KBM-7 (cell line): ENCODE results near the gene JUN.

Experiments
- DNase-seq: peaks from one replicate; pipeline ENCODE4 v3.0.0-alpha.2; 2015
- in situ Hi-C: fragments of 300-500 bp; cut with MboI; formaldehyde crosslinking; loops from 2 replicates; pipeline ENCODE4 v1.14.3; 2020; ENCODE audit warnings: low sequenced_read_pairs, low pct_unique_long_range_greater_than_20kb, mixed read lengths

Gene JUN

DNA sequence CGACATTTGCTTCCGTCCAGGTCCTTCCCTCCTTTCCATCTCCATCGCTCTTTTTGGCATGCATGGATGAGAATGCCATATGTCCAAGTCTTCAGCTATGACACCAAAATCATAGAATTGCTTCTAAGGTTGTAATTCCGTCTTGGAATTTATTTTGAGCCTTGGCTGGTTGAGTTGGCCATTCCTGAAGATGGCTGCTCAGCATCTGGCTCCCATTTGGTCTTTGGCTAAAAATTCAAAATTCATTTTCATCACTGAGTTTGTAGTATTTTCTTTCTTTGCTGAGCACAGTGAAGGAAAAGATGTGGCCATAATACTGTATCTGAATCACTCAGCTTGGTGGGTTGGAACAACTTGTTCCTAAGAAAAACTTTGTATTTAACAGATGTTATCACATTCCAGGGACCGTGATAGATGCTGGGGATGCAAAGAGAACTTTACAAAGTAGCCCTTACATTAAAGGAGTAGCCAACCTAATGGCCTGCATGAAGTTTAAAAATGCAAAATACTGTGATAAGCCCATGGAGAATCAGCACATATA, 15.6 kb downstream of the JUN start:
- in situ Hi-C loops, result no loop called here
- no peak for DNase-seq

DNA sequence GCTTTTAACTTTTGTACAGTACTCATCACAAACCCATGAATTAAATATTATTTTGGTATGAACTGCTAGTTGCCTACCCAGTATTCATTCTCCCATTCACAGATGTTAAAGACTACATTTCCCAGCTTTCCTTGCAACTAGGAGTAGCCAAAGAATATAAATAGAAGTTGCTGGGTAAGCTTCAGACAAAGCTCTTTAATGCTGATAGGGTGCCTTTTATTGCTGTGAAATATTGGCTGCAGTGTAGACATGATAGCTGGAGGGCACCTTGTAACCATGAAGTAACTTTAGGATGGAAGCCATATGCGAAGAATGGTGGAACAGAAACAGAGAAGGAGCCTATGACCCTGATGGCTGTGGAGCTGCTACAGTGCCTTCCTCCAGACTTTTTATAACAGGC, 16.7 kb downstream of the JUN start:
- no peak for DNase-seq
- in situ Hi-C loops, result no loop called here

DNA sequence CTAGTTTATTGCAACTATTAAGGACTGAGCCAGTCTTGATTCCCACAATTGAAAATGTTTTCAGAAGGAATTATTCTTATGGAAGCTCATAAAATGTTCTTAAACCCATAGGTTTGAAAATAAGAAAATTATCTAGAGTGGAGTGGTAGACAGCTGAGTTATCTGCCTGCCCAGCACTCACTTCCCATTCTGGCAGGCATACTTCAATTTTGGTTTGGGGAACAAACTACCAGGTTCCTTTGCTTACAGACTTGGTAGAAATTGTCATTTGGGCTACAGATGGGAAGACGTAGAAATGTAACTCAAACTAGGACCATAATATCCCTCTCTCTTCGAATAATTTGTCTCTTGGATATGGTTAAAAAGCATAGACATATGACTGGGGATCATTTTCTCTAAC, 18.4 kb downstream of the JUN start:
- in situ Hi-C loops, result no loop called here
- no peak for DNase-seq

DNA sequence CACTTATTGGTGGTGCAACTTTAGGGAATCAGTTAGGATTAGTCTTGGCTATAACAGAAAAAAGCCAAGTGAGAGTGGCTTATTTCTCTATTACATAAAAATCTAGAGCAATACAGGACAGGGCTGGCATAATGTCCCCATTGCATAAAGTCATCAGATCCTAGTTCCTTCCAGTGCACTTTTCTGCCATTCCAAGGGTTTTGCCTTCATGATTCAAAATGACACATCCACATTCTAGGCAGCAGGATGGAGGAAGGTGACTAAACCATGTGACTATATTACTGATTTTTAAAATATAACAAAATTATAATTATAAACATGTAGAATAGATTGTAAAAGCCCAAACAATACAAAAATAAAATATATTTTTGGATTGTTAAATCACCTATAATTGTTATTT, 18.8 kb downstream of the JUN start:
- no peak for DNase-seq
- in situ Hi-C loops, result no loop called here

DNA sequence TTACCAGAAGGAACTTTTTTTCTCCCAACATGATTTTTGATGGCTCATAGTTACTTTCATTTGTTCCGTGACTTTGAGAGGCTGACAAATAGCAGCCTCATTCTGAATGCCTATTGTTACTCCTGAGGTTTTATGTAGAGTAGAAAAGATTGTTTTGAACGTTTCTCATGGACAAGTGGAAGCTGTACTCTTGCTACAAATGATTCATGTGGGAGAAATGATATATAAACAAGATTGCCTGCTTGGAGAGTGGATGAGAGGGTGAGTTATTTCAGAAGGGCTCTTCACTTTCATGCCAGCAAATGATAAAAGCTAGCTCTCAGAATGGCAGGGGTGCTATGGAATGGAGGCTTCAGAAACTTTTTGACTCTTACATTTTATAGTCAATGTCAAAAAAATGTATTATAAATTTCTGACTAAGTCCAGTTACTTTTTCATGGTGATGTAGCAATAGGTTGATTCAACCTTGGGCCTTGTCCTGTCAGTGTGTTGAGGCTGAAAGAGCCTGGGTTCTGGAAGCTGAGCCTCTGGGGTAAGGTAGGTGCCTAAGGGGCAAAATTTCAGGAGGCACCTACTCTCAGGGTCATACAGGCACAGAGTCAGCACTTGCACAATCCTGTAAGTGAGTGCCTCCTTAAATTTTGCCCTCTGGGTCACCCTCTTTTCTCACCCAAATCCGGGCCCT, 19.4 kb downstream of the JUN start:
- no peak for DNase-seq
- in situ Hi-C loops, result no loop called here

DNA sequence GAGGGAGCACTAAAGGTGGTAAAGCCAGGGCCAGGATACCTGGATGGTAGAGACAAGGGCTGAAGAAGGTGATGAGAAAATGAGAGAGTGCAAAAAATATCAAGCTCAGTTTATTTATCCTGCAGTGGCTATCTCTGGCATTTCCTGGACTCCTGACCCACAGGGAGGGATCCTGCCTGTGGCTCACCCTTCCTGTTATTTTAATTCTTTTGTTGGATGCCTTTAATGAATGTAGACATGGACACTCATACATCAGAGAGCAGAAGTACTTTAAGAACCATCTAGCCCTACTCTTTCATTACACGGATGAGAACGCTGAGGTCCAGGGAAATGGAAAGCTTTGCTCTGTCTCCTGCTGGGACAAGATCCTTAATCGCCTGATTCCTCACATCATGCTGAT, 20.6 kb downstream of the JUN start:
- no peak for DNase-seq
- in situ Hi-C loops, result no loop called here

DNA sequence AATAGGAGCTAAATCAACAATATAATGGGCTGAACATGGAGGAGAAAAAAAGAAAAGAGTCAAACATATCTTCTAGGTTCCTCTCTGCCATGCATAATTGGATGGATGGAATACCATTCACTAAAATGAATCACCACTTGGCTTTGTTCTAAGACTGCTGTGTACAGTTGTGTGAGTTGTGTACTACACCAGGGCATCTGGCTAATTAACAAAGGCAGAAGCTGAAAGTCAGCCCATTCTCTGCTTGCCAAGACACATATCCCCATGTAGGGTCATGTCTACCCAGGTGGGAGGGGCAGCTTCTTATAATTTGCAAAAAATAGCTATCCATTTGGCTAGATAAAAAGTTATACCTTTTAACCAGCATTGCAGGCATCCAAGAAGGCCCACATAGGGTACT, 21.0 kb downstream of the JUN start:
- no peak for DNase-seq
- in situ Hi-C loops, result no loop called here

DNA sequence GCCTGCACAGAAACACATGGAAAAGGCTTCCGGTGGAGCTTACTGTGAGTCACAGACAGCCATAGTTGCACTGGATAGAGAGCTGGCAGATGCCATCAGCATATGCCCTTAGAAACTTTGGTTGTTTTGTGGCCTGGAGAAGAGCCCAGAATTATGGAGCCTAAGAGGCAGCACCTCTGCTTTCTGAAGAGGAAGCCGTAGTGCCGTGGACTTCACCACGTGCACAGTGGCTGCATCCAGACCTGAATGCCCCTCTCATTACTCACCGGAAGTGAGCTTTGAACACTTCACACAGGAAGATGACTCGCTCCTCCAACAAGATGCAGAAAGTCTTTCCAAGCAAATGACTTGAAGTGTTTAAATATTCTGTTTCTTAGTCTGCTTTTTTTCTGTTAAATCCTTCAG, 28.4 kb downstream of the JUN start:
- in situ Hi-C loops, result no loop called here
- peak; percentile 81 for DNase-seq

DNA sequence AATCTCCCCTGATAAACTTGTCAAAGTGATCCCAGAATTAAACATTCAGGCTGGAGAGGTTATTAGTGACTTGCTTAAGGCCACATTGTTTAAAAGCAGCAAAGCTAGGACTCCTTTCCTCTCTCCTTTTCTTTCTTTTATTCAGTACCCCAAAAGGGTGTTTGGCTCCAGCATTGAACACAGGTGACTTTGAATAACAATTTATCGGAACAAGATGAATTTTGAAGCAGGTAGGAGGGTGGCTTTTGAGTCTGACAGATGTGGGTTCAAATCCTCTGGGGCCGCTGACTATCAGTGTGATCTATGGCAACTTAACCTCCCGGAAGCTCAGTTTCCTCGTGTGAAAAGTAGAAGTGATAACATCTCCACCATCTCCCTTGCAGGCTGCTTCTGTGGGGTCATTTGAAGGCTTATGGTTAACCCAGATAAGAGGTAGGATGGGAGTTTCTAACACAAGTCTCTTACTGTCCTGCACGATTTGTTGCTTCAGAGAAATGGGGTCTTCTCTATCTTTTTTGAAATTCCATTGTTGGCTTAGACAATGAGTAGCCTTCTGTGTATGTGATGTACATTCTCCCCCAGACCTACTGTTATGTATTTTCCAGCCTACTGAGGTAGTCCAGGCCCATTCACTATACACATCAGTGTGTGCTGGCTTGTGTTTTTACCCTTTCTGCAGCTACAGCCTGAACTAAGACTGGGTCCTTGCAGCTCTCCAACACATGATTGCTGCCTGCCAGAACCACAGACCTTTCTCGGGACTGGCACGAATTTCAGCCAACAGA, 29.0 kb downstream of the JUN start:
- DNase-seq, result peak; percentile 73
- in situ Hi-C loops, result no loop called here

DNA sequence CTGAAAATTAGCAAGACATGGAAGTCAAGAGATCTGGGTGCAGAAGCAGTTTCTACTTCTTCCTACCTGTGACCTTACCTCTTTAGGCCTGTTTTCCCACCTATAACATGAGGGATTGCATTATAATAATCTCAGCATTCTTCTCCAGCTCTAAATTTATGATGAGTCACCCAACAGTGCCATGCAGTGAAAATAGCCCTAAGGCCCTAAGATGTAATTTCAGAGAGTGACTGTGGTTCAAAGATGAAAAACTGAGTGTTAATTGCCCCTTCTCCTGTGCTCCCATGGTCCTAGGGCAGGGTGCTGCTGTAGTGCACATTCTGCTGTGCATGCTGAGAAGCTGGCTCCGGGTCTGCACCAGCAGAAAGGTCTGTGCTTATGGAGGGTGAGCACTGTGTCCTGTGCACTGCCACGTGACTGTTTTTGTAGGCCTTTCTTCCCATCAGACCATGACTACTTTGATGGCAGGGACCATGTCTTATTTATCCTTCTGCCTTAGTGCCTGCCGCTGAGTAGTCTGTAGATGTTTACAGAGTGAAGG, 29.7 kb downstream of the JUN start:
- in situ Hi-C loops, result no loop called here
- no peak for DNase-seq

DNA sequence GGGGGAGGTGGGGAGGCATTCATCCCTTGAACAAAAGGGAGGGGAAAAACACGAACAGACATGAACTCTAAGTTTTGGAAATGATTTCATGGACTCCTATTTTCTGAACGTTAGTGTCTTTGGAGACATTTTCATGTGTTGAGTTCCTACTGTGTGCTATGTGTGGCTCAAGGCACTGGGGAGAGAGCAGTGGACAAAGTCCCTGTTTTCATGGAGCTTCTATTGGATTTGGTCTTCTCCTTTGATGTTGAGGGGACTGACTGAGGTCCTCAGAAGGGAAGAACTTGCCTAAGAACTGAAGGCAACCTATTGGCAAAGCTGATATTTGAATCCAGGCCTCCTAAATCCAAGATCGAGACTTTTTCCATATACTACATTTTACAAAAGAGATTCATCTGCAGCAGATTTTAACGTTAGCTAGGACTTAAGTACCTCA, 30.4 kb downstream of the JUN start:
- in situ Hi-C loops, result no loop called here
- no peak for DNase-seq

DNA sequence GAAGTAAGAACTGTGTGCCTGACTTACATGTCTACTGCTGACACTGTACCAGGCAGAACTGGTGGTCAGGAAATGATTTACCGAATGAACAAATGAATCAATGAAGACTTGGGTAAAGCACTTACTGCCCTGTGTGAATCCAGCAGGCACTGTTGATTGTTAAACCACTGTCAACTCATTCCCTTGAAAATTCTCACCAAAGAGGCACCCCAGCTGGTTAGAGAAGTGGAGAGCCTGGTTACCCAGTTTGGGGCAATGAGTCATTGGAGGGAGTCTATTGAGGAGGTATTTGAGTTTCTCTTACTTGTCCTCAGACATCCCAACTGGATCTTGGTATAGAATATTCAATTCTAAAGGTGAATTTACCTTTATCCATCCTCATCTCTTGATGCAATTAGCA, 34.2 kb downstream of the JUN start:
- DNase-seq, result no peak
- in situ Hi-C loops, result loop anchor here (25.0 kb wide), 1 partner anchor 963 kb away; no protein-coding TSS in a partner anchor

DNA sequence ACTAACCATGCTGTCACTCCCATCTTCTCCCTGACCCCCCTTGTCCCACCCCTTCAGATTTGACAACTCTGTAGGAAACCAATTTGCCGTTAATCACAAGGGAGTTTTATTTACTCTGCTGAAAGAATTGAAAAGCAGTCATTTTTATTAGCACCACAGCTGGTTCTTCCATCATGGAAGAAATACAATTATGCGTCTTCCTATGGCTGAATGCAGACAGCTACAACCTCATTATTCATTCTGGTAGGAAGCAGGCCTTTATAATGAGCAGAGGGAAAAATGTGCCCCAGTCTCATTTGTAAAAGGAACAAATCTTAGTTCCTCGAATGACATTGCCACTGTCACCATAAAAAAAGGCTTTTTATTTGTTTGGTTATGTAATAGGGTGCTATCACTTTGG, 35.2 kb downstream of the JUN start:
- in situ Hi-C loops, result loop anchor here (25.0 kb wide), 1 partner anchor 964 kb away; no protein-coding TSS in a partner anchor
- no peak for DNase-seq

DNA sequence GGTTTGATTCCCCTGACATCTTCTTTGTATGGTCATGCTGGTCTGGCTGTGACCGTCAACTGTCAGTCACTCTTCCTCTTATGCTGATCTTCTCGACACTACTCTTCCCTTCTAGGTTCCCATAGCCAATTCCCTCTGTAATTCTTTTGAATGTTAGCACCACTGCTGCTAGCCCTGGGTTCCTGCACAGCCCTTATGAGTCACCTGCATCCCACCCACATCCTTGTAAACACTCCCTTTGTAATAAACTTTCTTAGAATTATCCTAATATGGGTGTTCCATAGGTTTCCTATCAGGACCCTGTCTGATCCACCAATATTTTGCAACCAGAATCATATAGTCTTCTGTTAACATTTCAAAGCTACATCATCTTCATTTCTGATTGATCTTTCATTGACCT, 37.1 kb downstream of the JUN start:
- in situ Hi-C loops, result loop anchor here (25.0 kb wide), 1 partner anchor 966 kb away; no protein-coding TSS in a partner anchor
- DNase-seq, result no peak

DNA sequence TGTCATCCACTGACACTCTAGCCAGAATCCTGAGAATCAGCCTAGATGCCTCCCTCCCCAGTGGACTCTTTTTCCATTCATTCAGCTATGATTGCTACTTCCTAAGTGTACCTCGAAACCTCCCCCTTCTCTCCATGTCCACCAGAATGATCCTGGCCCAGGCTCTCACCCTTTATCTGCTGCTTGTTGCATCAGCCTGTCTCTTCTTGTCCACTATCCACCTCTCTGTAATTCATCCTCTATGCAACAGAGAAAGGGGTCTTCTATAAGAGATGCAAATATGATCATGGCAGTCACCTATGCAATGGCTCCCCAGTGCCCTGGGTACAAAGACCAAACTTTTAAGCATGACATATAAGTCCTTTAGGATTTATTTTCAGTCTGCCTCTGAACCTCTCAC, 37.7 kb downstream of the JUN start:
- in situ Hi-C loops, result loop anchor here (25.0 kb wide), 1 partner anchor 966 kb away; no protein-coding TSS in a partner anchor
- DNase-seq, result no peak

DNA sequence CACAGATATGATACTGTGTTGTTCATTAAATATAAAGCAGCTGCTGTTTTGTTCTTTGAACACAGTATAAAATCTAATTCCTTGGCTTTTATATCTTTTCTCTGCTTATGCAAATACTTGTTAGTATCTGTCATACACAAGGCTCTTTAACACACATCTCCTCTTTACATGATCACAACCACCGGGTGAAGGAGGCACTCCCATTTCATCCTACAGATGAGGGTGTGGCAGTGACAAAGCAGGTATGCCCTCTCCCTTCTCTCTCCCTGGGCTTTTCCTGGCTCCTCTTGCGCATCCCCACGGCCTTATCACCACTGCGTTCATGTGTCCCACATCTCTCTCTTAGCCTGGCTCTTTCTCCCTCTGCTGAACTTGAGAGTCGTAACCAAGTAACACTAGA, 38.2 kb downstream of the JUN start:
- DNase-seq, result no peak
- in situ Hi-C loops, result loop anchor here (25.0 kb wide), 1 partner anchor 967 kb away; no protein-coding TSS in a partner anchor

DNA sequence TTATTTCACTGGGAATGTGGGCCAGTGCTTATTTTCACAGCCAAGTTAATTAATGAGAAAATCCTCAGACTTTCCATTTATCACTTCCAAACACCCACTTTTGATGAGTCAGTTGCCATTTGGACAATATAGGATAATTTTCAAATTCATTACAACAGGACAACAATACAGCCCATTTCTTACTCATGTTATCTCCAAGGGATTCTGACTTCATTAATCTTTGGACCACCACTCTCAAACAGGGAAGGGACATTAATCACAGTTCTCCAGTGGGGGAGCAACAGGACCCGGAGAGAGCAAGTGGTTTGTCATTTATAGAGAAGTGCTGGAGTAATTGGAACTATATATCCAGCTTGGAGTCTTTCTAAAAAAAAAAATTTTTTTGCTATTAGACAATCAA, 38.7 kb downstream of the JUN start:
- in situ Hi-C loops, result loop anchor here (25.0 kb wide), 1 partner anchor 967 kb away; no protein-coding TSS in a partner anchor
- DNase-seq, result no peak

DNA sequence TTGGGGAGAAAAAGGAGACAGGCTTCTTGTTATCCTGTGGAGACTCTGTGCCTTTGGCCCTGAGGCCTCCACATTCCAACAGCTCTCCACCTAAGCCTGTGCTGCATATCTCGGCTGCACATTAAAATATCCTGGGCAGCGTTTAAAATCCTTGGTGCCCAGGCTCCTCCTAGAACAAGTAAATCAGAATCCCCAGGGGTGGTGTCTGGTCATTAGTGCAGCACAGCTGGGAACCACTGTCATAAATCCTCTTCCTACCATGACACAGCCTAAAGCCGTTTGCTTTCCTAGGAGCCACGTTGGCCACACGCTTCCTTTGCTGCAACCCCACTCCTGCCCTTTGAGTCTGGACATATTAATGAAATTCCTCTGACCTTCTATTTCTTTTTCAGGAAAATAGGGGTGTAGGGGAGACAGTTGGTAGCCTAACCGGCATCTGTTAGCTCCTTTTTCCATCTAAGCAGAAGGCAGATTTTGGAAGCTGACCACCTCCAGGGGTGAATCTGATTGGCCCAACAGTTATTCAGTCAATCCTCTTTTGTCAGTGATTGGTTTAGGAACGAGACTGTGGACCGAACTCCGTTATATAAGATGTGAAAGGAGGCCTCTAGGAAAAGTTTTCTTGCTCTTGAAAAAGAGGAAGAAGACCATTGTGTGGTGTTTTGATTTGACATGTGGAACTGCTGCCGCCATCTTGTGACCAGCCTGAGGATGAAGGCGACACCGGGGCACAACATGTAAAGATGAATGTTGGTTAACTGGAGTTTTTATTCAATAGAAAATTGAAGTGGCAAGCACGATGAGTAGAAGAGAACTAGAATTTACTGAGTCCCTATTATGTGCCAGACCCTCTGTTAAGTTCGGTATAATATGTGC, 41.9 kb downstream of the JUN start:
- no peak for DNase-seq
- in situ Hi-C loops, result loop anchor here (25.0 kb wide), 1 partner anchor 970 kb away; no protein-coding TSS in a partner anchor
